ENCODE results near the gene BRSK2. TPM values are rescaled to one million over a fixed set of nuclear protein-coding genes. Genes with fewer than 3 reads are reported as not detected.

BRSK2 gene
- total RNA-seq, 1 donor from 2014 or later = 59.9 TPM

DNA sequence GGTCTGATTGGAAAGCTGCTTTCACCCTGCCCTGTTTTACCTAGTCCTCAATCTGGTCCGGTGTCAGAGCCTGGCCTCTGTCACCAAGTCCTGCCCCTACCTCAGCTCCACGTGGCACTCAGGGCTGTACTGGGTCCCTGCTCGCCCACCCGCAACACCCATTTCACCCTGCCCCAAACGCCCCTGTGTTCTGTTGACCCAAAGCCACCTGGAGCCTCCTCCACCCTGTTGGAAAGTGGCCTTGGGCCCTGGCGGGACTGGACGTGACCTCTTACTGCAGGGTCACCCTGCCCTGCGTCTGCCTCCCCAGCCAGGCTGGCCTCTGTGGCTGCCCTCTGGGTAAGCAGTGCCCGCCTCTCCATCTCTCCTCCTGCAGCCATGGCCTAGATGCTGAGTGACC is 21.5 kb upstream of the BRSK2 start:
- Mint-ChIP-seq H3K27me3 (ENCODE audit: low read depth) (peaks cover 23% of the 10 kb centered on the region), H3K27ac (ENCODE audit: unreplicated experiment) (no peak overlapping the region), H3K4me3 (no peak overlapping the region), H3K9me3 (peaks cover 2% of the 10 kb centered on the region), H3K36me3 (ENCODE audit: low read depth) (no peaks in the 10 kb centered on the region), H3K4me1 (no peaks in the 10 kb centered on the region)
- DNase-seq (ENCODE audit: low read depth, low spot score) = no peak
- TF ChIP-seq, protein P1, sequence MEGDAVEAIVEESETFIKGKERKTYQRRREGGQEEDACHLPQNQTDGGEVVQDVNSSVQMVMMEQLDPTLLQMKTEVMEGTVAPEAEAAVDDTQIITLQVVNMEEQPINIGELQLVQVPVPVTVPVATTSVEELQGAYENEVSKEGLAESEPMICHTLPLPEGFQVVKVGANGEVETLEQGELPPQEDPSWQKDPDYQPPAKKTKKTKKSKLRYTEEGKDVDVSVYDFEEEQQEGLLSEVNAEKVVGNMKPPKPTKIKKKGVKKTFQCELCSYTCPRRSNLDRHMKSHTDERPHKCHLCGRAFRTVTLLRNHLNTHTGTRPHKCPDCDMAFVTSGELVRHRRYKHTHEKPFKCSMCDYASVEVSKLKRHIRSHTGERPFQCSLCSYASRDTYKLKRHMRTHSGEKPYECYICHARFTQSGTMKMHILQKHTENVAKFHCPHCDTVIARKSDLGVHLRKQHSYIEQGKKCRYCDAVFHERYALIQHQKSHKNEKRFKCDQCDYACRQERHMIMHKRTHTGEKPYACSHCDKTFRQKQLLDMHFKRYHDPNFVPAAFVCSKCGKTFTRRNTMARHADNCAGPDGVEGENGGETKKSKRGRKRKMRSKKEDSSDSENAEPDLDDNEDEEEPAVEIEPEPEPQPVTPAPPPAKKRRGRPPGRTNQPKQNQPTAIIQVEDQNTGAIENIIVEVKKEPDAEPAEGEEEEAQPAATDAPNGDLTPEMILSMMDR (conservative IDR thresholded peaks at IDR 0.05) = no peak

DNA sequence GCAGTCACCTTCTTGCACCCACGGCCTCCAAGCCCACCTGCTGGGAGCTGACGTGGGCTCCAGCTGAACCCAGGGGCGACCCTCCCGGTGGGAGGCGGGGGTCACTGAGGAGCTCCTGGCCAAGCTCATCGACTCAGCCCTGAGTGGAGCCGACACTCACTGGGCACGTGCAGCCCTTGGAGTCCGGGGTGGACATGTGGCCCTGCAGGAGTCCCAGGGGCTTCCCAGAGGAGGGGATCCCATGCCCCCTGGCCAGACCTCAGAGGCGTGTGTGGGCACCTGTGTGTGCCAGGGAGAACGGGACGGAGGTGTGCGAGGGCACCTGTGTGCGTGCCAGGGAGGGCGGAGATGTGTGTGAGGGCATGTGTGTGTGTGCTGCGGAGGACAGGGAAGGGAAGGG is 20.8 kb upstream of the BRSK2 start:
- peak overlapping the region; percentile 50 for H3K27ac Mint-ChIP-seq (ENCODE audit: unreplicated experiment)
- DNase-seq (ENCODE audit: low read depth, low spot score) = no peak
- no peaks in the 10 kb centered on the region for H3K4me1 Mint-ChIP-seq
- TF ChIP-seq, protein P1 (conservative IDR thresholded peaks at IDR 0.05) = no peak
- H3K4me3 Mint-ChIP-seq = no peak overlapping the region
- H3K27me3 Mint-ChIP-seq (ENCODE audit: low read depth) = peaks cover 18% of the 10 kb centered on the region
- peaks cover 2% of the 10 kb centered on the region for H3K9me3 Mint-ChIP-seq
- no peaks in the 10 kb centered on the region for H3K36me3 Mint-ChIP-seq (ENCODE audit: low read depth)

DNA sequence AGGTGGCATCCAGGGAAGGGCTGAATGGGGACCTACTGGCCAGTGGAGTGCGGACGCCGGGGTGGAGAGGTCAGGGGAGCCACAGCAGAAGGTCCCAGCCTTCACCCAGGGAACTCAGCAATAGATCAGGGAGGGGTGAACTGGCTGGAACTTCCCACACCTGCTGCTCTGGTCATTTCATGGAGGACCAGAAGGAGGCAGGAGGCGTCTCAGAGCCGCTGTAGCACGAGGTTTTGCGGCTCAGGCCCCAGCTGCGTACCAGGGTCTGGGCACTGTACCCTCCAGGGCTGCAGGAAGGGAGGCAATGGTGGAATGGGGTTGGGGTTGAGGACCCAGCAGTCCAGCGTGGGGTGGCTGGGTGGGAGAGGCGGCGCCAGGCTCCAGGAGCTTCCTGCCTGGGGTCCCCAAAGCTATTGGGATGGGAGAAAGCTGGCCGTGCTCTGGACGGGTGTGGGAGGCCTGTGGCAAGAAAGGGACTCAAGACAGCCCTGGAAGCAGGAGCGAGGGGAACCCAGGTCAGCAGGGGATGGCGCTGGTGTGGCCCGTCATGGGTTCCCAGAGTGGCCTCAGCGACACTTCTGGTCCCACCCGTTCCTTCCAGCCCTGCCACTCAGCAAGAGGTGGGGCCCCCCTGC is 20.2 kb upstream of the BRSK2 start:
- TF ChIP-seq, protein P1 (conservative IDR thresholded peaks at IDR 0.05) = no peak
- Mint-ChIP-seq H3K27me3 (ENCODE audit: low read depth) (peaks cover 12% of the 10 kb centered on the region), H3K27ac (ENCODE audit: unreplicated experiment) (peak overlapping the region; percentile 50), H3K36me3 (ENCODE audit: low read depth) (no peaks in the 10 kb centered on the region), H3K4me1 (no peaks in the 10 kb centered on the region), H3K4me3 (no peak overlapping the region), H3K9me3 (peaks cover 2% of the 10 kb centered on the region)
- no peak for DNase-seq (ENCODE audit: low read depth, low spot score)

DNA sequence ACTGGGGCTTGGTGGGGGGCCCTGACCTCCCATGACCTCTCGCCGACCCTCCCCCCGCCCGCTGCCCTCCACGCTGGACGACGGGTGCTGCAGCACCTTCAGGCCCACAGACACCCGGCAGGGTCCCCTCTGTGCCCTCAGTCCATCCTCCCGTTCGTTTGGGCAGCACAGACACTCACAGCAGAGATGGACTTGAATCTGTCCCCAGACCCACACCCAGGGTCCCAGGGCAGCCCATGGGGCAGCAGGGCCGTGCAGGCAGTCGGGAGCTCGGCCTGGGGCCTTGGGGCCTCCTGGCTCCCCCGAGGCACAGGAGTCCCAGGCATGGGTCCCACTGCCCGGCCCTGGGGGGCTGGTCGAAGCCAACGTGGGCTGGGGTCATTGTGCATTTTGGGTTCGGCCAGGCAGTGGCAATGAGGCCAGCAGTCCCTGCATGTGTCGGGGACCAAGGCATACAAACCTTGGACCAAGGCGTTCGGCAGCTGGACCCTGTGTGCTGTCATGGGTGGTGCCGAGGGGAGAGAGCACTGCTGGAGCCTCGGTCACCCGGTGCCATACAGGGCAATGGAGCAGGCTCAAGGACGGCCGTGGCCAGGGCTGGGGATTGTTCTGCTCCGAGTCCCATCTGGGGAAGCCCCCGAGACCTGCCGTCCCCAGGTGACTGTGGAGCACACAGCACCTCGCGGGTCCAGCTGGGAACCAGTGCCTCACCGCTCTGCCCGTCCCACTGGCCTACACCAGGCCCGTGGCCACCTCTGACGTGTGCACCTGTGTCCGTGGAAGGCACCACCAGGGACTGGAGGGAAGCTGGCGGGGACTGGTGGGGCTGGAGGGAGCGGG is 19.3 kb upstream of the BRSK2 start:
- H3K27me3 Mint-ChIP-seq (ENCODE audit: low read depth) = peaks cover 3% of the 10 kb centered on the region
- H3K27ac Mint-ChIP-seq (ENCODE audit: unreplicated experiment) = no peak overlapping the region
- H3K9me3 Mint-ChIP-seq = peaks cover 2% of the 10 kb centered on the region
- no peak for DNase-seq (ENCODE audit: low read depth, low spot score)
- H3K36me3 Mint-ChIP-seq (ENCODE audit: low read depth) = no peaks in the 10 kb centered on the region
- no peaks in the 10 kb centered on the region for H3K4me1 Mint-ChIP-seq
- H3K4me3 Mint-ChIP-seq = no peak overlapping the region
- TF ChIP-seq, protein P1 (conservative IDR thresholded peaks at IDR 0.05) = no peak

DNA sequence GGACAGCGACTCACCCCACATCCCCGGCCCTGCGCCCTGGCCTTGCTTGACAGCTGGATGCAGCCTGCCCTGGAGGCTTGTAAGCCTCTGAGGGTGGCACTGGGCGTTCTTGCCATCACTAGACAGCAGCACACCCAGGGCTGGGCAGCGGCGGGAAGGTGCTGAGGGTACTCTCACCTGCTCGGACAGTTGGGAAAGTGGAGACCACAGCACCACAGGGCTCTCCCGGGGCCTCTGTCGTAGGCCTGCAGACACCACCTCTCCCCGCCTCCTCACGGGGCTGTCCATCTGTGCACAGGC is 18.8 kb upstream of the BRSK2 start:
- Mint-ChIP-seq H3K9me3 (peaks cover 2% of the 10 kb centered on the region), H3K4me1 (no peaks in the 10 kb centered on the region), H3K36me3 (ENCODE audit: low read depth) (no peaks in the 10 kb centered on the region), H3K27ac (ENCODE audit: unreplicated experiment) (no peak overlapping the region), H3K4me3 (no peak overlapping the region), H3K27me3 (ENCODE audit: low read depth) (peaks cover 2% of the 10 kb centered on the region)
- TF ChIP-seq, protein P1 (conservative IDR thresholded peaks at IDR 0.05) = no peak
- no peak for DNase-seq (ENCODE audit: low read depth, low spot score)
